Stimulated activated CD4-positive, alpha-beta T cell treated with anti-CD3 and anti-CD28 coated beads, Interleukin-1b, Interleukin-23, amount 100 ng/mL, for 24 hours (primary cell): ENCODE results near the gene GORASP1.

Source experiments
- DNase-seq, 4 experiments: peaks; one replicate each; pipeline ENCODE4 v3.0.0-alpha.2; 2020; ENCODE audit warnings: low read depth in 4 of 4, low spot score in 1 of 4

Gene GORASP1

GRCh38 chr3:39126532-39127071, 19.2 kb upstream of the GORASP1 start:
- DNase-seq, result no peak

GRCh38 chr3:39125841-39126500, 18.5 kb upstream of the GORASP1 start:
- DNase-seq, result no peak

- DNase-seq, result no peak
Measured at GRCh38 chr3:39124876-39125840, 17.7 kb upstream of the GORASP1 start.

- DNase-seq, result no peak
Measured at GRCh38 chr3:39122813-39123212, 15.4 kb upstream of the GORASP1 start.

DNA sequence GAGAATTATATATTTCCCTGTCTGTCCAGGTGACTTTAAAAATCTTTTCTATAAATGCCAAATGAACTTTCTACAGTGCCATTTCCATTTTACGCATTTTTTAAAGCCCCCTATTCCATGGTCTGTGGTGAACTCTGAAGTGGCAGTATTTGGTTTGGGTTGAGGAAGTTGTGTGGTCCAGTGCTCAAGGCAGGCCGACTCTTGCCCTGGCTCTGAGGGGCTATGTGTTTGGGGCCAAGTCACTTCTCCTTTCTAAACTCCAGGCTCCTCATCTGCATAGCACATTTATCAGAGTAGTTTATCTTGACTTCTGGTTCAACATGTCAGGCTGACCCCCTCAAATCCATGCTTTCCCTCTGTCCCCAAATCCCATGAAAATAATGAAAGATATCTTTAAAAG, 14.2 kb upstream of the GORASP1 start:
- DNase-seq, result no peak

DNA sequence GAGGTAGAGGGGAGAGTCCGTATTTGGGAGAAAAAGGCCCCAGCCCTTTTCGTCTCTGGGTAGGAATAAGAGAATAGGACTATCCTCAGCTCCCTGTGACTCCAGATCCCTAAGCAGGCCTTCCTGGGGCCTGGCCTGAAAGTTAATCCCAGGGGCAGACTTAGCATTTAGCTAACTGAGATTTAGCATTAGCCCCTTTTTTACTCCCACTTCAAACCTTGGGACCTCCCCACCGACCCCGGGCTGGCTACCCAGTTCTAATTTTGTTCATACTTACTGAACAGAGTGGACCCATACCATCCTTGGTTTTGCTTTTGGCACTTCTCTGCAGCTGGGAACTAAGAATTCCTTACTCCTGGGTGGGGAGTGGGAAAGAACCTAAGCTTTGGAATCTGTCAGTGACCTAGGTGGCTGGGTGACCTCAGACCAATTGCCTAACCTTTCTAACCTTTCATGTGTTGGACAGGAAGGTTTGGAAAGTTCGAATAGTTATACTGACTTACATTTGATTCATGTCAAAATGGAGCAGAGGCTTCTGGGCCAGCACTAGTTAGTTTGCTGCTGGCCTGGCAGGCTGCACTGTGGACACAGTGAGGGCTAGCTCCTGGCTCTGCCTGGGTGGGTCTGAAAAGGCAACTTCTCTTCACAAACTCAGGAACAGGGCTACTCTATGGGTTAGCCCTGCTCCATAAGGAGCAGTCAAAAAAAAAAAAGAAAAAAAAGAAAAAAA, 11.7 kb upstream of the GORASP1 start:
- DNase-seq, result no peak

DNA sequence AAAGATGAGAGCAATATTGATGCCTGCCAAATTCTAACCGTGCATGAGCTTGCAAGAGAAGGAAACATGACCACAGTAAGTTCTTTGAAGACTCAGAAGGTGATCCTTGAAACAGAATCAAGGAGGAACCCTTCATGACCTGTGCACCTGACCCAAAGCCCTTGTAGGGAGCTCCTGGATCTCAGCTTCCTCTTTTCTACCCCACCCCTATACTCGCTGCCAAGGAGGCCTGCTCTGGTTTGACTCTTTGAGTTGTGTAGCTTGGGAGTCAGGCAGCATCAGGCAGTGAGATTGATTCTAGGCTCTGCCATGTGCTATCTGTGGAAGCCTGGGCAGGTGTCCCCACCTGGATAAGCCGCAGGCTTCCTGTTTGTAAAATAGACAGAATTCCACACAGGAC, 10.7 kb upstream of the GORASP1 start:
- DNase-seq, result no peak

DNA sequence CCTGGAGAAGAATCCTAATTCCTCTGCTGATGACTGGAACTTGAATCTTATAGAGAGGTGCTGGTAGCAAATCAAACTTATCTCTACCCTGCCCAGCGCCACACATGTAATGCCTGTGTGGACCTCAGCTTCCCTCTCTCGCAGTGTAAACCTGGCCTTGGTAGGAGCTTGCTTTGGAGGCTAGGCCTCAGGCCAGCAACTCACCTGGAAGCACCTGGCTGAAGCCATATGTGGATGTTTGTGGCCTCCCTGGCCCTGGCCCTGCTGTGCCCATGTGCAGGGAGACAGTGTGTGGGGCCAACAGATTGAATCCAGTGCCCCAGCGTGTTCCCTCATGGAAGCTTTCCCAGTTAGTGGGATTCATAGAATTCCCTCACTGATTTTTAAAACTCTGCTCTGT, 8.4 kb upstream of the GORASP1 start:
- DNase-seq, result no peak

- no peak for DNase-seq
Measured at GRCh38 chr3:39114456-39114855, 7.0 kb upstream of the GORASP1 start.

- no peak for DNase-seq
Measured at GRCh38 chr3:39113291-39113690, 5.9 kb upstream of the GORASP1 start.

- DNase-seq, result no peak
Measured at GRCh38 chr3:39112535-39112934, 5.1 kb upstream of the GORASP1 start.

DNA sequence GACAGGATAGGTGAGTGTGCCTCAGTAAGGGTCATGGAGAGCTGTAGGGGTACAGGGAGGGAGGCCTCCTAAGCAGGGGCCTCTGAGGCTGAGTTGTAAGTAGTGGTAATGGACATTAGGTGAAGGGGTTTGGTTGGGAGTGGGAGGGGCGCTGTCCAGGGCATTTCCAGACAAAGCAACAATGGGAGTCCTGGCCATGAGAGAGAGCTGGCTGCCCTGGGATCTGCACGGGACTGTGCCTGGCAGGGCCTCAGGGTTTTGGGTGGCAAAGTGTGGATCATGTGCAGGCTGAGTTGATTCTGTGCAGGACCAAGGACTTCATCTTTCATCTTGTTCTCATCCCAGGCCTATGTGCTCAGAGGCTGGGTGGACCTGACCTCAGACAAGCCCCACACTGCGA, 4.7 kb upstream of the GORASP1 start:
- DNase-seq, result no peak

DNA sequence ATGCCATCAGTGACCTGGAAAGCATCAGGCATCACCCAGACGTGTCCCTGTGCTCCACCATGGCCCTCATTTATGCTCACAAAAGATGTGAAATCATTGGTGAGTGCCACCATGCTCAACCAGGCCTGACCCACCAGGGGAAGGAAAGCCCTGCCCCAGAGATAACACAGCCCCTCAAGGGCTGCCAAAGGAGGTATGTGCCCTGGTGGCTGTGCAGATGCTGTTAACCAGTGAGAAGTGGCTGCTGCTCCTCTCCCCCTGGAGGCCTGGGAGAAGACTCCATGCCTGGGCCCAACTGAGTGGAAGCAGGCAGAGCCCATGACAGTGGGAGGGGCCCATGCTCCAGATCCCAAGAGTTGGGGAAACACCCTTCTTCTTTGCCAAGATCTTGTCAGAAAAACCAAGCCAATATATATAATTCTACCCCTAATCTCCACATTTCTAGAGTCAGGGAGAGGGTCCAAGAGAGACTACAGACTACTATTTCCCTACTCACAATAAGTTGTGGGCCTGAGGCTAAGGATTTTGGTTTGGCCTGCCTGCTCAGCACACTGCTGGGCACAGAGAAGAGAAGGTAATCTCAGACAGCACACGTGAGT, 2.7 kb upstream of the GORASP1 start:
- no peak for DNase-seq

DNA sequence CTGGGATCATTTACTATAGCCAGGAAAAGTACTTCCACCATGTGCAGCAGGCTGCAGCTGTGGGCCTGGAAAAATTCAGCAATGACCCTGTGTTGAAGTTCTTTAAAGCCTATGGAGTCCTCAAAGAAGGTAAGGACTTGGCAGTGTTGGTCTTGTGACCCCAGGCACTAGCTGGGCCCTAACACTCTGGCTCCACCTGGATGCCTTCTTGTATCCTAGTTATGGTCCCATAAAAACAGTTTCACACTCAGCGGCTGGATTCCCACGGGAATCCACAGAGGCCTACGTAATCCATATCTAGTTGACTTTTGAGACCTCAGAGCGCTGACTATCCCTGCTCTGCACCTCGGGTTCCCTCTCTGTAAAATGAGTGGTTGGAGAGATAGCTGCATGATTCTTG, 1.7 kb upstream of the GORASP1 start:
- no peak for DNase-seq

DNA sequence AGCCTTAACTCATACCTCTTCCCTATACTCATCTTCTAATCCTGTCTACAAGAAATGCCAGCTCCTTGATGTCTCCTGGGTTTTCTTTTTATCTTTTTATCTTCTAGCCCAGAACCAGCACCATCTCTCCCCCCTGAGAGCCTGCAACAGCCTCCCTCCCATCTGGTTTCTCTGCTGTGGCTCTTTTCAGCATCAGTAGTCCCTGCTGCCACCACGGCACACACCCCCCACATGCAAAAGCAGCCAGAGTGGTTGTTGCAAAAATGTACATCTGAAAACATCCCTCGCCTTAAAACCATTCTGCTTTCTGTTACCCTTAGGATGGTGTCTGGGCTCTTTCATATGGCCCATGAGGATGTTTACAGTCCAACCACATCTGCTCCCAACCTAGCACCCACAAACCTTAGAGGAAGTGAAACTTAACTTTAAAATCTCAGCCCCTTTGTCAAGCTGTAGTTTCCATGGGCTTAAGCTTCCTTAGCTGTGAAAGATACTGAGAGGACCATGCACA, 828 bp upstream of the GORASP1 start:
- no peak for DNase-seq

DNA sequence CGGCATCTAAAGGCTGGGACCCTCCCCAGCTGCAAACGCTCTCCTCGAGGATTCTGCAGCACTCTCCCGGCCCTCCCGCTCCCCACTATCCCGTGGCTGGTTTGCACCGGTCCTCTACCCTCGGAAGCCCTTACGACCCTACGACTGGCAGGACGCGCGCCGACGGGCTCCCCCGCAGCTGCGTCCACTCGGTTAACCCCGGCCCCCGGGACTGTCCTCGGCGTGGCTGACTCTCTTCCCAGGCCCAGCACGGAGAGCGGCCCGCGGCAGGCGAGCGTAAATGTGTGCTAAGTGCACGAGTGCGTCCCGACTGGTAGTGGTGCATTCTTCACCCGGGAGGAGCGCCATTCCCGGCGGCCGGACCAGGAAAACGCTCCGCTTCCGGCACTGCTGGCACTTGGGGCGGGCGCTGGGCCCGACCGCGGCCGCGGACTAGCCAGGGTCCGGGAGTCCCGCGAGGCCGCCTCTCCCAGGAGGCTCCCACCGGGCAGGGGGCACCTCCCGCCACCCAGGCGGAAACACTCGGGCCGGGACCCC, 508 bp downstream of the GORASP1 start:
- no peak for DNase-seq

- DNase-seq, result no peak
Measured at GRCh38 chr3:39106281-39106811, 1.1 kb downstream of the GORASP1 start.

DNA sequence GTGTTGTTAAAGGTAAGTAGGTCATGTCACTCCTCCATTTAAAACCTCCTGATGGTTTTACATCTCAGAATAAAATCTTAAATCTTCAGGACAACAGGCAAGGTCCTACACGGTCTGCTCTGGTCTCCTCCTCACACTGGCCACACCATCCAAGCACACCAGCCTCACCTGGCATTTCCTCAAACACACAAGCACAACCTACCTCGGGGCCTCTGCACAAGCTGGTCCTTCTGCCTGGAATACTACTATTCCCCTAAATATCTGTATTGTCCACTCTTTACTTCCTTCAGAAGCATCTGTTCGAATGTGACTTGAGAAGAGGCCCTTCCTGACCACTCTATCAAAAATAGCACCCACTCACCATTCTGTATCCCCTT, 1.8 kb downstream of the GORASP1 start:
- DNase-seq, result no peak

- no peak for DNase-seq
Measured at GRCh38 chr3:39104961-39105686, 2.3 kb downstream of the GORASP1 start.
